GM13976 (cell line): ENCODE measurements around the gene CELF4.
A peak's percentile ranks its signal among the peaks of the same experiment; 100 is the strongest.

Experiments used
- DNase-seq: peaks from one replicate; pipeline ENCODE4 v3.0.0; 2012; ENCODE audit warnings: low spot score
- CTCF ChIP-seq: IDR thresholded peaks from 2 replicates; pipeline ENCODE4 v1.5.1; 2012; ENCODE audit warnings: borderline replicate concordance, mild to moderate bottlenecking; ENCODE audit not compliant: insufficient read depth; ENCODE audit errors: extremely low read depth, missing control alignments, control extremely low read depth
- in situ Hi-C: fragments of 300-500 bp; cut with MboI; formaldehyde crosslinking; loops from one replicate; pipeline ENCODE4 v1.12.0; 2022; ENCODE audit warnings: low sequenced_read_pairs, mixed read lengths, inconsistent platforms; ENCODE audit not compliant: unreplicated experiment

Gene CELF4

GRCh38 chr18:37396971-37397720 lies 168.5 kb downstream of the CELF4 start:
- DNase-seq, result no peak
- in situ Hi-C loops, result no loop called here
- TF ChIP-seq CTCF, result no peak

- in situ Hi-C loops, result no loop called here
- DNase-seq, result no peak
- TF ChIP-seq CTCF, result no peak
These were observed 170.0 kb downstream of the CELF4 start for GRCh38 chr18:37395631-37396030.

GRCh38 chr18:37395138-37395537 lies 170.5 kb downstream of the CELF4 start:
- in situ Hi-C loops, result no loop called here
- no peak for TF ChIP-seq CTCF
- no peak for DNase-seq

- DNase-seq, result no peak
- in situ Hi-C loops, result no loop called here
- no peak for TF ChIP-seq CTCF
These were observed 171.0 kb downstream of the CELF4 start for GRCh38 chr18:37394610-37394965.

DNA sequence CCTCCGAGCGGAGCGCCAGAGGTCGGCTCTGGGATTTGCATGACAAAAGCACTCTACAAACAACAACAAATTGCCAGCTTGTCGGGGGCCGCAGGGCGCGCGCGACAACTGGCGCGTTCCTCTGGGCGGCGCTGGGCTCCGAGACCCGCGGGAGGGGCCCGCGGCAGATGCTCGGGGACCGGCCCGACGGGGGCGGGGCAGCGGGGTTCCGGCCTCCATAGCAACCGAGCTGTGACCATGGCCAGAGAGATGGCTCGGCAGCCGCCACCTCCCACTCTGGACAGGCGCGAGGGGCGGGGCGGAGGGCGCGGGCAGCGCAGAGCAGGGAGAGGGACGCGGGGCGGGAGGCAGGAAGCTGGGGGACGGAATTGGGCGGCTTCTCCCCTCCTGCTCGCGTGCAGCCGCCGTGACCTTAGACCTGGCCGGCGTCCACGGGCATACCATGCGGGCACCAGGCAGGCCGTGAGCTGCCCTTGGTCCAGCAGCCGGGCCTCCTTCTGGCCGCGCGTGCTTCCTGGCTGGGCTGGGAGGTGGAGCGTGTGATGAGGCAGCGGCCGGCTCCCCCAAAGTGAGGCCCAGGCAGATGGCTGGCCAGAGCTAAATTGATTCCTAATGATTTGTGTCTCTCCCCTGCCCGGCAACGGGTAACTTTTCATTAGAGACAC lies 171.5 kb downstream of the CELF4 start:
- in situ Hi-C loops, result no loop called here
- TF ChIP-seq CTCF, result no peak
- DNase-seq, result peak; percentile 70

DNA sequence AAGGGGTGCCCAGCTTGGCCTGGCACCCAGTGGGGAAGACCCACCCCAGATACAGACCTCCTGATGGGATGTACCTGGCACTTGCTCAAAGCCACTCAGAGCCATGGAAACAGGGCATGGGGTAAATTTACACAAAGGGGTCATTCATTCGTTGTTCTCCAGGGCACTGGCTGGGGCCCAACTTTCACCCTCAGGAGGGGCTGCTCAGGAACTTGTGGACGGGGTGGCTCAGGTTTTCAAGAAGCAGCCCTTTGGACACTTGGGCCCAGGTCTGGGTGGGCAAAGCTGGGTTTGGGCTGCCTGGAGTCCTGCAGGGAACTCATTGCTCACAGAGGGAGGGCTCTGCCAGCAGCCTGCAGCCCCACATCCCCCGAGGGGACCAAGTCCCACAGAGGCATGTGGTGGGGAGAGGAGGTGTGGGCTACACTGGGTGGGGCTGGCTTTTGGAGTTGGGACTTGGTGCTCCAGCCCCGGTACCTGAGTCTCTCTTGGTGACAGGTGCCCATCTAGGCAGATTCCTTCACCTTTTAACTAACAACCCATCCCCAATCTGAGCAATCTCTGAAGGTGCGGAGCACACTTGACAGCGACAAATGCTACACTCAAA lies 172.3 kb downstream of the CELF4 start:
- DNase-seq, result no peak
- no peak for TF ChIP-seq CTCF
- in situ Hi-C loops, result no loop called here
